ENCODE data around the gene FAM53A.
"Not testable (repeated sequence)": the region's sequence is repeated elsewhere in the genome, so short reads cannot be mapped to it uniquely, and the experiment has no call there.

The FAM53A gene

DNA sequence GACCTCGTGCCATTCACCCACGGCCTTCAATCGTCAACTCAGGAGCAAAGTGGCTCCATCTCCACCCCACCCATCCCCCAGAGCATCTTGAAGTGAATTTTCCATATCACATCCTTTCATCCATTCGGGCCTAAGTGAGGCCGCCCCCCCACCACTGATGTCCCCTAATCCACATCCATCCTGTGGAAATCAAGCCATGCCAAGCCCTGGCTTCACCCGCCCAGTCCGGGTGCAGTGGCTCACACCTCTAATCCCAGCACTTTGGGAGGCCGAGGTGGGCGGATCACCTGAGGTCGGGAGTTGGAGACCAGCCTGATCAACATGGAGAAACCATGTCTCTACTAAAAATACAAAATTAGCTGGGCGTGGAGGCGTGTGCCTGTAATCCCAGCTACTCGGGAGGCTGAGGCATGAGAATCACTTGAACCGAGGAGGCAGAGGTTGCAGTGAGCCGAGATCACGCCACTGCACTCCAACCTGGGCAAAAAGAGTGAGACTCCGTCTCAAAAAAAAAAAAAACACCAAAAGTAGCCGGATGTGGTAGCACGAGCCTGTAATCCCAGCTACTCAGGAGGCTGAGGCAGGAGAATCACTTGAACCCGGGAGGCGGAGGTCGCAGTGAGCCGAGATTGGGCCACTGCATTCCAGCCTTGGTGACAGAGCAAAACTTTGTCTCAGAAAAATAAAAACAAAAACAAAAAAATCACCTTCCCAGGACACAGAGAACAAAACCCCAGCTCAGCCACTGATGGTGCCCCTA, 76.5 kb downstream of the FAM53A start:
- DNase-seq (ENCODE audit: low read depth in 2 of 2) = not testable (repeated sequence)

DNA sequence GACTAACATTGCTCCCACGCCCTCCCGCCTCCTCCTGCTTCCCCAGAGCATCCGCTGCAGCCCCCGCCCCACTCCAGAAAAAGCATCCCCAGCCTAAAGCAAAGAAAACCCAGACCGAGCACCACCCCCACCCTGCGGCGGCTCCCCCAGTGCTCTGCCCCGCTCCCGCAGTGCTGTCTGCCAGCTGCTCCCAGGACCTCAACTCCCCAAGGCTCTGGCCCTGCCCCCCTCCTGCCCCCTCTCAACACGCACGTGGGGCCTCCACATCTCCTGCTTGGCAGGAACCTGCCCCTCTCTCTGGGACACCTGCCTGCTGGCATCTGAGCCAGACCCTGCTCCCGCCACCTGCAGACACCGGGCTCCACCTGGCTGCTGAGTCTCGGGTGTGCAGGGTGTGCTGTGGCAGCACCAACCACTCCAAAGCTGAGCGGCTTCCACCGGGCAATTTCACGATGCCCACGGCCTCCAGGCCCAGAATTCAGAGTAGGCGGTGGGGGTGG, 79.4 kb downstream of the FAM53A start:
- DNase-seq (ENCODE audit: low read depth in 2 of 2) = no peak

DNA sequence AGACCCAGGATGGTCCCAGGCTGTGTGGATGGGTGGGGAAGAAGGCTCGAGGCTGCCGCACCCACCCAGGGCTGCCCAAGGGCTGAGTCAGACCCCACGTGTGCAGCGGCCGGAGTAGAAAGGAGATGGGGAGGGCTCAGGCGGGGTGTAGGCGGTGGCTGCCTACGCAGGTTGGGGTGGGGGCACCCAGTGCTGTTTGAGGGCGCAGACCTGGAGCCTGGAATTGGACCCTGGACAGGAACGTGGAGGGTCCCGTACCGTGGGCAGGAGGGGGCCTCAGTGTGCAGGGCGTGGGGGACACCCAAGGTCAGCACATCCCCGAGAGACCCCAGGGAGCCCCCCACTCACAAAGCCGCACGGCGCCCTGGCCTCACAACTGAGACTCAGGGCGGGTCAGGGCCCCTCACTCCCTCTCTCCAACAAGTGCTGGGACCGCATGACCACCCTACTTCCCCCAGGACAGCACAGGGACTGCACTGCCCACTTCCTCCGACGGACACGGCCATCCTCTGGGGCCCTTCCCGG, 79.9 kb downstream of the FAM53A start:
- no peak for DNase-seq (ENCODE audit: low read depth in 2 of 2)

DNA sequence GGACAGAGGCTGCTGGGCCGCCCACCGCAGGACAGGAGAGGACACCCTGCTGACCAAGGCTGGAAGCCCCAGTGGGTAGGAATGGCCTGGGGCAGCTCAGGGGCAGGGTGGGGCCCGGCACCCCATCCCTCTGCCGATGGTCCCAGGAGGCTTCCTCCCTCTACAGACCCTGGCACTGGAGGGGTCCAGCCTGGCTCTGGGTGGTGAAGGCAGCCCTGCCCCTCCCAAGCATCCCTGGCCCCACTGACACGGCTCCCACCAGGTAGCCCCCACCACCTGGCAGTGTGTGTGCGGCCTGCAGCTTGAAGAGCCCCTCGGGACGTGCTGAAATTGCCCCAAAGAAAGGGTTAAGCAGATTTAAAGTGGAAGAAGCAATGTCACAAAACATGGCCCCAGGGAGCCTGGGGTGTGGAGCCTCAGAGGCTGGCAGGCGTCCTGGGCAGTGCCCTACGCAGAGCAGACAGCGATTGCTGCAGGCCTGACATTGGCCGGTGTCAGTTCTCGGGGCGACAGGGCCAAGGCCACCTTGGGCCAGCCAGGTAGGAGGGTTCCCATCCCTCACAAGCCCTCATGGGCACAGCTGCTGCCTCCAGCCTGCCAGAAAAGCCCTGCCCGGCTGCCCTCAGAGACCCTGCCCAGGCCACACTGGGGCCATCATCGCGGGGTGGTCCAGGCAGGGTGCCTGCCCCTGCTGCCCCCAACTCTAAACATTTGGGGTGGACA, 80.5 kb downstream of the FAM53A start:
- no peak for DNase-seq (ENCODE audit: low read depth in 2 of 2)

DNA sequence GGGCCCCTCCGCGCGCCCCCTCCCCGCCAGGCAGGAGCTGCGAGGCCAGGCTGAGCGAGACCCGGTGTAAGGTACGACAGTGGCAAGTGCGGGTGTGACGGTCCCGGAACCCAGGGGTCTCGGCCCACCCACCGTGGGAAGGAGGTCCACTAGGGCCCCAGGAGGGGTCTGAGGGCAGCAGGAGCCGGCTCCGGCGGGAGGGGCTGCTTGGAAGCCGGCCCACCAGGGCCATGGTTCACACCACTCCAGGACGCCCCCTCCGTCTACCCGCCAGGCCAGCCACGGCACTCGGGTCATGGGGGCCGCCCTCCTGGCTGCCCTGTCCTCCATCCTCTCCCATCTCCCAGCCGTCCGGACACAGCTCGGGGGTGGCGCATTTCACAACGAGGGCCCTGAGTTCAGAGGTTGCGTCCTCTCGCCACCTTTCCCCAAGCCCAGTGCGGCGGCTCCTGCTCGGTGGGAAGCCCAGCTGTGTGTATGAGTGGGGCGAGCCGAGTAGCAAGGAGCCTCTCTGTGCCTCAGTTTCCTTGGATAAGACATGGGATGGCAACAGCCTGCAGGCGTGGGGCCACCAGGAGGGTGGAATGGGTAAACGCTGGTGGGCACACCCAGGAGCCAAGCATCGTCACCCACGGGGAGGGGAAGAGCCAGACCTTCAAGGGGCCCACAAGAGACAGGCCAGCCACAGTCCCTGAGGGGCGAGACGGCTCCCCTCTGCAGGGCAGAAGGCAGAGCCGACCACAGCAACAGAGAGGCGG, 81.3 kb downstream of the FAM53A start:
- no peak for DNase-seq (ENCODE audit: low read depth in 2 of 2)

DNA sequence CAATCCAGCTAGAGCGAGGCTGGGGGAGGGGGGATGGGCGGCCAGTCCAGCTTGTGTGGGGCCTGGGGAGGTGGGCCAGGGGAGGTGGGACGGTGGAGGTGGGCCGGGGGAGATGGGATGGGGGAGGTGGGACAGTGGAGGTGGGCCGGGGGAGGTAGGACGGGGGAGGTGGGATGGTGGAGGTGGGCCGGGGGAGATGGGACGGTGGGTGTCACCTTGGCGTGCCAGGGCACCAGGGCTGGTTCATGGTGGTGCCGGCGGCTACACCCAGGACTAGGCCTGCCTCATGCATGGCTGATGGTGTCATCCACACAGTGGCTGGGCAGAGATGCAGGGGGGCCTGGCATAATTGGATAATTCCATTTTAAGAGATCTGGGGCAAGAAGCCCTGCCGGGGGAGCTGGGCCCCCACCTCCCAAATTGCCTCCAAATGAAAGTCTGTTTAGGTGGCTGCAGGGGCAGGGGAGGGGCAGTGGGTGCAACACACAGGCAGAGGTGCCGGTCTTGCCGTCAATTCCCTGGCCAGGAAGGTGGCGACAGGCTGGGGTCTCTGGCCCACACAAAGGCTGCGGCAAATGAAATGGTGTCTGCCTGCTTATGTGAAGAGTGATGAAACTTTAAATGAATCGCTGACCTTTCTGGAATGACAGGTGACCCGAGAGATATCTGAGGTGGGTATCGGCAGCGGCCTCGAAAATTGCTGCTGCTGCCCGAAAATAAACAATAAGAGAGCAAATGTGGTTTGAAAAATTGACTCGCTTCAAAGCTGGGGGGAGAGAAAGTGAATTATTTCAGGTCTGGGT, 82.1 kb downstream of the FAM53A start:
- no peak for DNase-seq (ENCODE audit: low read depth in 2 of 2)

DNA sequence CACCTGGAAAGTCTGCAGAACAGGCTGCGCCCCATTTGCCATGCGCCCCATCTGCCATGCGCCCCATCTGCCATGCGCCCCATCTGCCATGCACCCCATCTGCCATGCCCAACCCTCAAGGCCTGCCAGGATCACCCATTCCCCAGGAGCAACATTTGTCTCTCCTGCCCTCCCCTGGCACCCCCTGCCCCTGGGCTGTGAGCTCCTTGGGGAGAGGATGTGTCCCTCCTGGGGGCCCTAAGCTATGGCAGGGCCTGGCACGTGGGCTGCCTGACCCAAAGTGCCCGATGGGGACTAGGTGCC, 82.6 kb downstream of the FAM53A start:
- DNase-seq (ENCODE audit: low read depth in 2 of 2) = no peak

DNA sequence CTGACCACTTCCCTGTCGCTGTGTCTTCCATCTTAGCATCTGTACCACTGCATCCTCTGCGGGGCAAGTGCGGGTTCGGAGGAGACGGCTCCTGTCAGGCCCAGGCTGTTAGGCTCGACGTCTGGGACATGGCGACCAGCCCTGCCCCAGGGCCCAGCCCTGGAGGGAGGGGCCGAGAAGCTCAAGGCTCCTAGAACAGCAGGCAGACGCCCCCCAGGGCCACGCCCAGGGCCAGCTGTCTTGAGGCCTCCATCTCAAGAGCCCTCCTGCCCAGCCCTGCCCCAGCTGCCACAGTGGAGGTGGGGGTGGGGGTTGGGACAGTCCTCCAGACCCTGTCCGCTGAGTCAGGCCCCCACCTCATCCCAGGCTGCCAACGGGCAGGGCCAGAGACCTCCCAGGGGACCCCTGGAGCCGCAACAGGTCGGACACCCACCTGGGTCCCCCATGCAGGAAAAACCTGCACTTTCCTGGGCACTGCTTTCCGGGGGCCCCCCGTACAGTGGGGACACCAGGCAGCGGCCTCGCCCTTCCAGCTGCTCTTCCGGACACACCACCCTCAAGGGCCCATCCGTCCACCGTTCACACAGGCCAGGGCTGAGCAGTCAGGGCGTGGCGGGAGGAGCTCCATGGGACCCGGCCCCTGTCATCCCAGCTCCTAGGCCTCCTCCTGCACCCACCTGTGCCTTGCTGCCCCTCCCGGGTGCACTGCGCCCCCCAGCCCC, 83.1 kb downstream of the FAM53A start:
- no peak for DNase-seq (ENCODE audit: low read depth in 2 of 2)

DNA sequence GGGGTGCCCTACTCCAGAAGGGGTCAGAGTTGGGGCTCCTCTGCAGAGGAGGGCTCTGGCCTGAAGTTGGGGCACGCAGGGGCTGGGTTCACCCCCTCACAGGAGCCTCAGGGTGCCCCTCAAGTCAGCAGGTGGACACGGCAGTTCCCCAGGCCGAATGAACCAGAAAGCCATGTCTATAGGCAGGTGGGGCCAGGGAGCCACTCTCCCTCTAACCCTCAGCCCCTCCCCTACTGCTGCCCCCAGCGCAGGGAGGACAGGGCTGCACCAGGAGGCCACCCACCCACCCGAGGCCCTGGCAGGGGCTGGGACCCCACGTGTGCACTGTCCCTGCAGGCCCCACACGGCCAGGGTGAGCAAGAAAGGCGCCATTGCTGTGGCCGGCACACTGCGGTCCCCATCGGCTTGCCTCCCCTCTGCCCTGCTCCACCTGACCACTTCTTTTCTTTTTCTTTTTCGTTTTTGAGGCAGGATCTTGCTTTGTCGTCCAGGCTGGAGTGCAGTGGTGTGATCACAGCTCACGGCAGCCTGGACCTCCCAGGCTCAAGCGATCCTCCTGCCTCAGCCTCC, 83.8 kb downstream of the FAM53A start:
- DNase-seq (ENCODE audit: low read depth in 2 of 2) = no peak

DNA sequence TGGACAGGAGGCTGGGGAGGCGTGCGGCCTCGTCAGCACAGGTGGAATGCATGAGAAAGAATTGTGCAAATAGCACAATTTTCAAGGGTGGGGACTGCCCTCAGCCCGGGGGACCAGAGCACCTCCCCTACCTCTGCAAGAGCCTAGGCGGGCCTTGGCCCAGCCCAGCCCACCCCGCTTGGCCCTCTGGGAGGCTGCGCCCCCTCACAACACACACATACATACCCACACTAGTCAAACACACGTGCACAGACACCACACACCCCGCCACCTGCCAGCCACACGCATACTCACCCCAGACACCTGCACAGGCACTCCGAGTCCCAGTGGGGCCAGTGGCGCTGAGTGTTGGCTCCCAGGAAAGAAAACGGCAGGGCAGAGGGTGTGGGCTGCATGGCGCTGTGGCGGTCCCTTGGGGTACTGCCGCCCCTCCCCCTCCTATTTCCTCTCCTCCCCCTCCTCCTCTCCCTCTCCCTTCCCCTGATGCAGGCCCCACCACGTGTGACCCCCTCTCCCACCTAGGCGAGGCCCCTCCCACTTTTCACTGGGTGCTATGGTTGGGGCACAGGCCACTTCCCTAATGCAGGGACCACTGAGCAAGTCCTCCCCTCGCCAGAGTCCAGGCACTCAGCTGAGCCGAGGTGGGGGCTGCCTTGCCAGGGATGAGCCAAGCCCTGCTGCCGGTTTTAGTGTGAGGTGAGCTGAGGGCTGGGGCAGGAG, 84.5 kb downstream of the FAM53A start:
- no peak for DNase-seq (ENCODE audit: low read depth in 2 of 2)

DNA sequence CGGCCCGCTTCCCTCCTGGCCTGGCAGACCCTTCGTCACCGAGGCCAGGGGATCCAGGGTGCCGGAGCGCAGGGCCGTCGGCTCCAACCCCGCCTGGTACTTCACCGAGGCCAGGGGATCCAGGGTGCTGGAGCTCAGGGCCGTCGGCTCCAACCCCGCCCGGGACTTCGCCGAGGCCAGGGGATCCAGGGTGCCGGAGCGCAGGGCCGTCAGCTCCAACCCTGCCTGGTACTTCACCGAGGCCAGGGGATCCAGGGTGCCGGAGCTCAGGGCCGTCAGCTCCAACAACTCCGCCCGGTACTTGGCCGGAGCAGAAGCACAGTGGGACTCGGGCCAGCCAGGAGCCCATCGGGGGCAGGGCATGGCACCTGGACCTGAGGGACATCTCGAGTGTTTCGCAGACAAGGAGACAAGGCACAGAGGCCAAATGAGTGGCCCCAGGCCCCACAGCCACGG, 85.1 kb downstream of the FAM53A start:
- no peak for DNase-seq (ENCODE audit: low read depth in 2 of 2)

DNA sequence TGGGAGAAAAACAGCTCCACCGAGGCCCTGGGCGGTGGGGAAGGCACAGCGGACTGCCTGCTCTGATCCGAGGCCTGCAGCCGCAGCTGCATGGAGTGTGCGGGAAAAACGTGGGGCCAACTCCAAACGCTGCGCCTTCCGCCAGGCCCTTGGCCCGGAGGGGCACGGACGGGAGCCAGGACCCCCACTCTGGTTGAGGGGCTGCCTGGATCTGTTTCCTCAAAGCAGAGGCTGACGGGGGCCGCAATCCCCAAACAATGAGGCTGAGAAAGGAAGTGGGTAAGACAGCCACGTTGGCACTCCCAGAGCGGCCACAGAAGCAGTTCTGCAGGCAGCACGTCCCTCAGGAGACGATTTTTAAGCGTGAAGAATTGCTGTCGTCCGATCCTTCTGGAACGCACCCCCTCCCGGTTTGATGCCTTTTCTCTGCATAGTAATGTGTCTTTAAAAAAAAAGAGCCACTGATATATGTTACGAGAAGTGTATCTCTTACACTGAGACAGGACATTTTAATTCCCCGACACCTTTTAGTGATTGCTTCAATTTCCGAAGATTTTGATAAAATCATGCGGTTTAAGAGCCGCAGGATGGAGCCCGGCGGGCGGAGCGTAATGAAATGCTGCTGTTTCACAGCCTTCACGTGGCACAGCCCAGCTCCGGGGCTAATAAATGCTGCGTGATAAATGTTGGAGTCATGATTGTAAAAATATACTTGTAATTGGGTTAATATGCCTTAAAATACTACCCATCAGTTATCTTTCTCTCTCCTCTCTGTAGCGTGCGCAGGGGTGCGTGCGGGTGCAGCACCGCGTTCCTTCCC, 85.7 kb downstream of the FAM53A start:
- DNase-seq (ENCODE audit: low read depth in 2 of 2) = no peak

DNA sequence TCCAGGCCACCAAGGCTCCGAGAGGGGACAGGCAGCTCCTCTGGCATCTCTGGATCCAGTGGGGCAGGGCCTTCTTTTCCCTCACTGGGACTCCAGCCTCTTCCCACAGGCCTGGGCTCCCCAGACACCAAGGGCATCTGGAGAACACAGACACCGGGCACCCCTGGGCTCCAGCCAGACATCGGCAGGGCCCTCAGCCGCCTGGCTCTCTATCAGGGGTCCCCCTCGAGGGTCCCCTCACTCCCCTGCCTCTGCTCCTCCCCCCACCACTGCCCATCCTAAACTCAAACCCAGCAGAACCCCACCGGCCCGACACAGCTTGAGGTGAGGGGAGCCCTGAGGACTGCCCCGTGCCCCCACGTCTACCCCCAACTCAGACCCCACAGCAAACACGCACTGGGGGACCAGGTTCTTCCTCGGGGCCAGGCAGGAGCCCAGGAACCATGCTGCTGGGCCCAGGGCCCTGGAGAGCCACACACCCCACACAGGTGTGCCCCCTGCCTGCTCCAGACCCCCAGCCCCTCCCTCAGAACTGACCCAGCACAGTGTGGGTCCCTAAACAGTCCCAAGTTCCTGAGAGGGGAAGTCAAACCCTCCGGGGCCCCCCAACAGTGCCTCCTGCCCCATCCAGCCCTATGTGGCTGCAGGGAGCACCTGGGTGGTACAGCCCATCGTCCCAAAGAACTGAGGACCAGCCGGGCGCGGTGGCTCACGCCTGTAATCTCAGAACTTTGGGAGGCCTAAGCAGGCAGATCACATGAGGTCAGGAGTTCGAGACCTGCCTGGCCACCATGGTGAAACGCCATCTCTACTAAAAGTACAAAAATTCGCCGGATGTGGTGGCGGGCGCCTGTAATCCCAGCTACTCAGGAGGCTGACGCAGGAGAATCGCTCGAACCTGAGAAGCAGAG, 86.8 kb downstream of the FAM53A start:
- DNase-seq (ENCODE audit: low read depth in 2 of 2) = no peak

DNA sequence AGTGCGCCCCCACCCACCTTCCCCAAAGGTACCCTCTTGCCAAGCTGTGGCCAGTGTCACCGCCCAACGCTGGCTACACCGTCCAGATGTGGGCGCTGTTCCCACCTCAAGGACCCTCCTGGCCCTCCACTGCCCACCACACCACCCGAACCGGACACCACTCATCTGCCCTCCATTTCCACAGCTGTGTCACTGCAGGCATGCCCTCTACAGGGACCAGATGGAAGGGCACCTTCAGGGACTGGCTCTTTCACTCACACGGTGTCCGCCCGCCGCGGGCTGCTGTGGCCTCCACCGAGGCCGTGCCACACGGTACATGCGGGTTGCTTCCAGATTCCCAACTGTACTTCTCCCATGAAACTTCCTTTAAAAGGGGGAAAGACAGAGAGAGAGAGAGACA, 87.7 kb downstream of the FAM53A start:
- no peak for DNase-seq (ENCODE audit: low read depth in 2 of 2)

DNA sequence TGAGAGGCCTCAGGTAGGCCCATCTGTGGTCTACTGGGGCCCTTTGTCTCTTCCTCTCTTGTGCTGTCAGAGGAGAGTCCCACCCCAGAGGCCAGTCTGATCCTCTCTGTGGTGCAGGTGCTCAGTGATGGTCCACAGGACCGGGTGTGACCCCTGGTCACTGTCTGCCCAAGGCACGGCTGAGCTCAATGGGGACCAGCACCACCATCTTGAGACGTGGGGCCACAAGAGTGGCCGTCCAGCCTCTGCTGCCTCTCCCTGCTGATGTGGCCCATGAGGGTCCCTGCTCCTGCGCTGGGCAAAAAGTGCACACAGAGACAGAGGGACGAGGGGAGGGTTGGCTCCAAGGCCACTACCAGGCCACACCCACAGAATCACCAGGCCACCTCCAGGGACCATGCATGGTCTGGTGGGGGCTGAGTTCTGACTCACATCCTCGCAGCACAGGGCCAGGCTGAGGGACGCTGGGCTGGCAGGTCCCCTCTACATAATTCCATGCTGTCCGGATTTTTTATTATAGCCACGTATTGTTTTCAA, 88.3 kb downstream of the FAM53A start:
- DNase-seq (ENCODE audit: low read depth in 2 of 2) = no peak

DNA sequence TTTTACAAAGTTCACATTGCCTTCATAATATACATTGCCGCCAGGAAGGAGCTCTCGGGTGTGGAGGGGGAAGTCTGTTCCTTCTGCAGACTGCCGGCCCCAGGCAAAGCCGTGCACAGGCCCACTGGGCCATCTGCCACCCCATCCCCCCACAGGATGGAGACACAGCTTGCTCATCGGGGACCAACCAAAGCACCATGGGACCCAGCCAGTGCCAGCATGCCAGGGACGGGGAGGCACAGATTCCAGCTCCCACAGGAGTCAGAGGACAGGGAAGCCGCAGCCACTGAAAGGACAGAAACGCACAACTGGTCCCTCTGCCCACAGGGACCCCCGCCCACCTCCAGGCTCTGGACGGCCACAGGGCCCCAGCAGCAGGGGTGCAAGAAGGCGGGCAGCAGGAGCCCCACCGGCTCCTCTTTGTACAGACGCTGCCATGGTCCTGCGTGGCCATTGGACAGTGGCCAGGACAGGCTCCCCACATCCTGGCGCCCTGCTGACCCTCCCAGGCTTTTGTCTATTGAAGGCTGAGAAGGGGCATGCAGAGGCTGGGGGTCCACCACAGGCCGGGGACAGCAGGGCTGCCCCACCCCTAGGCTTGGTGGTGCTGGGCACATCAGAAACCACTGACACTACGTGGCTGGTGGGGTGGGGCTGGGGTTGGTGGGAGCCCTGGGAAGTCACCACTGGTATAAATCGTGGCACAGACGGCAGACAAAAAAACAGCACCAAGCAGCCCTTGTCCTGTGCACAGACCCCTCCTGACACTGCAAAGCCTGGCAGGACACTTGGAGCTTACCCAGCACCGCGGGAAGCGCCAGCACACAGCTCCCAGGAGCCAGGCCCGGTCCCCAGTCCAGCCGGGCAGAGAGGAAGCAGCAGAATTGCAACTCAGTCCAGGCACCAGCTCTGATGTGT, 89.0 kb downstream of the FAM53A start:
- no peak for DNase-seq (ENCODE audit: low read depth in 2 of 2)

All from activated CD8-positive, alpha-beta memory T cell treated with anti-CD3 and anti-CD28 coated beads for 4 hours (primary cell).